Gastrocnemius medialis (tissue), 4 donors: Measurements from ENCODE around the gene RAPH1.

Source experiments
- CTCF ChIP-seq, 5 experiments: fragments of 450-650 bp in 3 of 5; fragments of 200-600 bp in 2 of 5; sonication (generic) in 2 of 5; IDR thresholded peaks in 4 of 5; conservative IDR thresholded peaks in 1 of 5; 1 replicate in 4 of 5; 2 replicates in 1 of 5; pipeline ENCODE4 v1.5.1; 2016 to 2019; ENCODE audit warnings: antibody characterized with exemption in 5 of 5, mild to moderate bottlenecking in 3 of 5, moderate library complexity in 3 of 5
- POLR2A ChIP-seq, 2 donors: fragments of 450-650 bp; IDR thresholded peaks; one replicate each; pipeline ENCODE4 v1.6.1; 2017; ENCODE audit warnings: antibody characterized with exemption in 2 of 2, mild to moderate bottlenecking in 2 of 2, moderate library complexity in 2 of 2

GRCh38 chr2:203476881-203477280 lies 58.2 kb downstream of the RAPH1 start:
- TF ChIP-seq CTCF (IDR thresholded peaks at IDR 0.05 in 4 of 5, conservative IDR thresholded peaks at IDR 0.05 in 1 of 5), result no peak
- TF ChIP-seq POLR2A (IDR thresholded peaks at IDR 0.05), result no peak
